ENCODE data around the gene MAP1LC3B2.

MAP1LC3B2 gene

GRCh38 chr12:116595672-116596071 lies 36.5 kb downstream of the MAP1LC3B2 start:
- DNase-seq (ENCODE audit: low read depth): no peak

GRCh38 chr12:116597886-116598285 lies 38.7 kb downstream of the MAP1LC3B2 start:
- DNase-seq (ENCODE audit: low read depth): no peak

- DNase-seq (ENCODE audit: low read depth): no peak
Measured at GRCh38 chr12:116598311-116599284, 39.4 kb downstream of the MAP1LC3B2 start.

- peak; percentile 60 for DNase-seq (ENCODE audit: low read depth)
Measured at GRCh38 chr12:116599285-116600136, 40.3 kb downstream of the MAP1LC3B2 start.

- no peak for DNase-seq (ENCODE audit: low read depth)
Measured at GRCh38 chr12:116600959-116601918, 42.1 kb downstream of the MAP1LC3B2 start.

GRCh38 chr12:116601933-116602810 lies 43.0 kb downstream of the MAP1LC3B2 start:
- no peak for DNase-seq (ENCODE audit: low read depth)

GRCh38 chr12:116603546-116604177 lies 44.5 kb downstream of the MAP1LC3B2 start:
- no peak for DNase-seq (ENCODE audit: low read depth)

GRCh38 chr12:116604178-116604895 lies 45.2 kb downstream of the MAP1LC3B2 start:
- DNase-seq (ENCODE audit: low read depth): no peak

GRCh38 chr12:116604951-116605641 lies 45.9 kb downstream of the MAP1LC3B2 start:
- DNase-seq (ENCODE audit: low read depth): no peak

GRCh38 chr12:116606397-116606796 lies 47.2 kb downstream of the MAP1LC3B2 start:
- no peak for DNase-seq (ENCODE audit: low read depth)

- DNase-seq (ENCODE audit: low read depth): no peak
Measured at GRCh38 chr12:116607039-116607438, 47.9 kb downstream of the MAP1LC3B2 start.

- peak; percentile 16 for DNase-seq (ENCODE audit: low read depth)
Measured at GRCh38 chr12:116609319-116610114, 50.3 kb downstream of the MAP1LC3B2 start.

- no peak for DNase-seq (ENCODE audit: low read depth)
Measured at GRCh38 chr12:116610971-116611541, 51.9 kb downstream of the MAP1LC3B2 start.

GRCh38 chr12:116612436-116612835 lies 53.3 kb downstream of the MAP1LC3B2 start:
- no peak for DNase-seq (ENCODE audit: low read depth)

GRCh38 chr12:116613256-116613655 lies 54.1 kb downstream of the MAP1LC3B2 start:
- DNase-seq (ENCODE audit: low read depth): no peak

GRCh38 chr12:116614194-116614915 lies 55.2 kb downstream of the MAP1LC3B2 start:
- no peak for DNase-seq (ENCODE audit: low read depth)

All from activated T-cell treated with anti-CD3 and anti-CD28 coated beads for 1 hour (primary cell).